HFF-Myc (cell line): ENCODE results near the gene ADTRP.

Experiments
- DNase-seq: peaks from one replicate; pipeline ENCODE4 v3.0.0-alpha.2; 2011; ENCODE audit warnings: low read depth; ENCODE audit errors: extremely low read depth
- H3K4me3 ChIP-seq: replicated peaks from 2 replicates; pipeline ENCODE4 v1.5.1; 2011; ENCODE audit warnings: low read depth, mild to moderate bottlenecking, control low read depth, low read length
- TF ChIP-seq, protein P1 (sequence below): IDR thresholded peaks from 2 replicates; pipeline ENCODE4 v1.5.1; 2012; ENCODE audit warnings: mild to moderate bottlenecking, low read depth, low read length, control low read depth; ENCODE audit errors: missing control alignments

The ADTRP gene

DNA sequence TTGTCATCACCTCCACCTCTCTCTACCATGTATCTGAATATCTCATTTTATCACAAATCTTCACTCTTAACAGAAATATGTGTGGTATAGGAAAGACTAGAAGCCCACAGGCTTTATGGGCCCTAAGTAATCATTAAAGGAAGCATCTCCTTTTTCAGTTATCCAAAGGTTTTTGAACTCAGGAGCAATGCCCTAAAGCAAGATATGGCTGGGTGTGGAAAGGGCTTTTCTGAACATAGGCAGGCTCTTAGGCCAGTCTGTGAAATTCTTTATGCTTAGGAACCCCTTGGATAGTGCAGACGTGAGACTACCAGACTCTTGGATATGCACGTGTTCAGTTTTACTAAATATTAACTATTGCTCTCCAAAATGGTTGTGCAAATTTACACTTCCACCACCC, 99.5 kb downstream of the ADTRP start:
- TF ChIP-seq, protein P1, sequence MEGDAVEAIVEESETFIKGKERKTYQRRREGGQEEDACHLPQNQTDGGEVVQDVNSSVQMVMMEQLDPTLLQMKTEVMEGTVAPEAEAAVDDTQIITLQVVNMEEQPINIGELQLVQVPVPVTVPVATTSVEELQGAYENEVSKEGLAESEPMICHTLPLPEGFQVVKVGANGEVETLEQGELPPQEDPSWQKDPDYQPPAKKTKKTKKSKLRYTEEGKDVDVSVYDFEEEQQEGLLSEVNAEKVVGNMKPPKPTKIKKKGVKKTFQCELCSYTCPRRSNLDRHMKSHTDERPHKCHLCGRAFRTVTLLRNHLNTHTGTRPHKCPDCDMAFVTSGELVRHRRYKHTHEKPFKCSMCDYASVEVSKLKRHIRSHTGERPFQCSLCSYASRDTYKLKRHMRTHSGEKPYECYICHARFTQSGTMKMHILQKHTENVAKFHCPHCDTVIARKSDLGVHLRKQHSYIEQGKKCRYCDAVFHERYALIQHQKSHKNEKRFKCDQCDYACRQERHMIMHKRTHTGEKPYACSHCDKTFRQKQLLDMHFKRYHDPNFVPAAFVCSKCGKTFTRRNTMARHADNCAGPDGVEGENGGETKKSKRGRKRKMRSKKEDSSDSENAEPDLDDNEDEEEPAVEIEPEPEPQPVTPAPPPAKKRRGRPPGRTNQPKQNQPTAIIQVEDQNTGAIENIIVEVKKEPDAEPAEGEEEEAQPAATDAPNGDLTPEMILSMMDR = no peak
- DNase-seq = no peak
- no peak overlapping the region for H3K4me3 ChIP-seq

DNA sequence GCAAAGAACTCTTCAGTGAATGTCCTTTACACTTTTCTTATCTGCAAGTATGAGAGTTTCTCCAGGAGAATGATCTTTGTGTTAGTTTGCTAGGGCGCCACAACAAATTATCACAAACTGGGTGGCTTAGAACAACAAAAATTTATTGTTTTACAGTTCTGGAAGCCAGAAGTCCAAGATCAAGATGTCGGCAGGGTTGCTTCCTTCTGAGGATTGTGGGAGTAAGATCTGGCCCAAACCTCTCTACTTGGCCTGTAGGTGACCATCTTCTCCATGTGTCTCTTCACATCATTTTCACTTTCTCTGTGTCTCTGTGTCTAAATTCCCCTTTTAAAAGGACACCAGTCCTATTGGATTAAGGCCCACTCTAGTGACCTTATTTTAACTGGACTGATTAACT, 103.0 kb downstream of the ADTRP start:
- no peak for DNase-seq
- H3K4me3 ChIP-seq = no peak overlapping the region
- TF ChIP-seq, protein P1 = peak; percentile 23

DNA sequence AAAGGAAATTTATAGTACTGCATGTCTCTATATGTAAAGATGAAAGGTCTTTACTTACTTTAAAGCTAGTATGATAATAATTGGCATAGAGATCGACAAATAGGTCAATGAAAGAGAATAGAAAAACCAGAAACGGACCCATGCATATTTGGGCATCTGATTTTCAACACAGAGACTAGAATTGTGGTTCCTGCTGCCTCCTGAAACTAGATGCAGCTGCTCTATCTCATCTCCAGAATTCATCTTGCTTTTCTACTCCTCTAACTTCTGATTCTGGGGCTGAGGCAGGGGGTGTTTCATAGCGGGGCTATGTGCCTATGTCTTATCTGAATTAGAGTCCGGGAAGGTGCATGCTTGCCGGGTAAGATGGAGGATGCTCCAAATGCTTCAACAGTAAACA, 105.9 kb downstream of the ADTRP start:
- DNase-seq = no peak
- TF ChIP-seq, protein P1 = no peak
- H3K4me3 ChIP-seq = no peak overlapping the region

DNA sequence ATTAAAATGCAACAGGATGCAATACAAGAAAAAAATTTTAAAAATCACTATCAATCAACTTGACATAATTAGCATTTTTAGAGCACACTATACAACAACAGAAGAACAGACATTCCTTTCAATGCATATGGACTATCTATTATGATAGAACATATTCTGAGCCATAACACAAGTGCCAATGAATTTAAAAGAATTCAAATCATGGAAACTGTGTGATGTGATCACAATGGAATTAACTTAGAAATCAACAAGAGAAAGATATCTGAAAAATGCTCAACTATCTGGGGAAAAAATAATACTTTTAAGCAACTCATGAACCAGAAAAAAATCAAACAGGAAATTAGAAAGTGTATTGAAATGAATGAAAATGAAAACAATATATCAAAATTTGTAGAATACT, 106.3 kb downstream of the ADTRP start:
- DNase-seq = no peak
- H3K4me3 ChIP-seq = no peak overlapping the region
- TF ChIP-seq, protein P1 = no peak

DNA sequence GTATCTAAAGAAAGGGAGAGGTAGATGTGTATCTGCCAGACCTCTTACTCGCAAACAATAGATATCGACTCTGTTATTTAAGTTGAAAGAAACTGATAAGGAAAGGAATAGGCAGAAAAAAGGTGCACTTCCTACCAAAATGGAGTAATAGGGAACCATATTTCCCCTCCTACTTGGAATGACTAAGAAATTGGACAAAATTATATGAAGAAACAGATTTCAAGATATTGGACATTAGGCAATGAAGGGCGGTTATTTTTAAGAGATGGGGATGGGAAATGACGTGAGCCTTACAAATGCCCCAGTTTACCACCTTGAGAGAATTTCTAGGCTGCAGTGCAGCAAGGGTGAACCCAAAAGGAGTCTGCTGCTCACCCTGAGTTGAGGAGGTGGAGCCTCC, 108.9 kb downstream of the ADTRP start:
- TF ChIP-seq, protein P1 = no peak
- H3K4me3 ChIP-seq = no peak overlapping the region
- DNase-seq = no peak

DNA sequence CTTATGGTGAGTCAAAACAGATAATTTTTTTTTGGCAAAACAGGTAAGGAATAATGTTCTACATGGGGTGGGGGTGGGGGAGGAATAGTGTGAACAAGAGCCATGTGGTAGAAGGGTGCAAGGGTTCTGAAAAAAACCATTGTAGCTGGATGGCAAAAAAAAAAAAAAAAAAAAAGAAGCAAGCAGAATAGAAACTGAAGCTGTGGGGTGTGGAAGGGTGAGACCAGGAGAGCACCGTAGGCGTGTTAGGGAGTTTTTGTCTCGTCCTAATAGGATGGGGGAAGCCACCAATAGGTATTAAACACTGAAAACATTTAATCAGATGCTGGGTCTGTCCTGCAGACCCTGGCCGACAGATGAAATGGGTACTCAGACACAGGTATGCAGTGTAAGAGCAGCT, 110.1 kb downstream of the ADTRP start:
- TF ChIP-seq, protein P1 = no peak
- H3K4me3 ChIP-seq = no peak overlapping the region
- DNase-seq = no peak

DNA sequence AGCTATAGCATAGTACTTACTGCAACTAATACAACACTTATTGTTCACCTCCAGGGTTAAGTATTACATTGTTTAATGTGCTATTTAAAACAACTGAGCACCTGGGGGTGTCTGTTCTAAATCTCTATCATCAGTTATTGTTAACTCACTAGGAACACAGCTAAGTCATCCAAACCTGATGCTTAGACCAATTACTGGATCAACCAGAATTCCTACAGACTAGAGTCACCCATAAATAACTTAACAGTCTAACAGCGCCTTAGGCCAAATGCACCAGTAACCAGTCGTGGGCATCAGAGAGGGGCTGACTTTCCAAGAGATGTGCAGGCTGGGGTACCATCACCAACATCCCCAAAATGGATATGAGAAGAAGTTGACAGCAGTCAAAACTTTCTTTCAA, 110.7 kb downstream of the ADTRP start:
- DNase-seq = no peak
- TF ChIP-seq, protein P1 = no peak
- no peak overlapping the region for H3K4me3 ChIP-seq
